ENCODE results near the gene ZFR.

Gene ZFR

DNA sequence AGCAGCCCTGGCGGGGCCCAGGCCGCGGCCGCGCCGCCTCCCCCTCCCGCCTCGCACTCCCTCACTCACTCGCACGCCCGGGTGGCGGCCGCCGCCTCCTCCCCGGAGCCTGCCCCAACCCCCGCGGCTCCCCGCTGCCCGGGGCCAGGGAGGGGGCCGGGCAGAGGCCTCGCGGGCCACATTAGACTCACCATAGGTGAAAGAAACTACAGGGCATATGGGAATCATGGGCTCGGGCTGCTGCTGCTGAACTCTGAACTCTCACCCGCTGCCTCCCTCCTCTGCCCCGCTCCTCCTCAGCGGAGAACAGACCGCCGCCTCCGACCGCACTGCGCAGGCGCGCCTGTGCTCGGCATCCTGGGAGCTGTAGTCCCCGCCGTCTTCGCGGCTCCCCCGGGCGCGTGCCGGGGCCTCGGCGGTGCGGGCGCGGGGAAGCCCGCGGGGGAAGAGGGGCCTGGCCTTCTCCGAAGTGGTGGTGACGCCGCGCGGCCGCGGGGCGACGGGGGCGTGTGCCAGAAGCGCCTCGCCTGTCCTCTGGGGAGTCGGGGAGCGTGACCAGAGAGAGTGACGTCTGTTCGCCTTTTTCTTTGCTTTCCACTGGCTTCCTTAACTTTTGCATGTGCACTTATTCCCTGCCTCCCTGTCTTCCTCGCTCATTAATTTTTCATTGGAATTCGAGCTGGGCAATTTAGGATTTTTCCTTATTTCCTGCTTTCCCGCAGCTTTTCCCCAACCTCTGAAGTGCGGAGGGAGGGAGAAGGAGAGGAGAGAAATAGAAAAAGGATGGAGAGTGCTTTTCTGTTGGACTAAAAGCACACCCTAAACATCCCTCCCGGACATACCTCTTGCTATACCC lies at the start of gene ZFR:
Gene ZFR, minus strand, starts transcription at position 310 of the 856 bp plus-strand sequence. Its CDS starts 82 bp downstream, at position 228.
- in situ Hi-C loops (cut with HindIII; ENCODE audit: low sequenced_read_pairs) = loop anchor here (5.0 kb wide), 1 partner anchor 163 kb away; no protein-coding TSS in a partner anchor

DNA sequence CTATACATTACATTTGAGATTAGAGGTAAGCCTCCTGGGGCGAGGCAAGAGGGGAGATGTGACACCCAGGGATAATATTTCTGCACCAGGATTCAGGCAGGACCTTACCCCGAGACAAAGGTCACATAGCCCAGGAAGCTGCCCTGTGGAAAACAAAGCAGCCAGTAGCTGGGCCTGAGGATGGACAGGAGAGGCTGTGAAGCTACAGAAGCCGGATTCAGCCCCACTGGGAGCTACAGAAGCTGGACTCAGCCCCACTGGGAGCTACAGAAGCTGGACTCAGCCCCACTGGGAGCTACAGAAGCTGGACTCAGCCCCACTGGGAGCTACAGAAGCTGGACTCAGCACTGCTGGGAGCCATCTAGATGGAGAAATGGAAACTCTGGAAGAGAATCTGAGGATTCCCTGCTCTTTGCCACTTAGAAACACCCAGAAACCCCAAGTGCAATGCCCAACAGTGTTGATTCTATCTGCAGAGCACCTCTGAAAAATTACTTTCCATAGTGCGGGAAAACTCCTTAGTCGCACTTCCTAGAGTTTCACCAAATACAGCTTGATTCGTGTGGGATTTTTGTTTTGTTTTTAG lies 46.5 kb upstream of the ZFR start:
- in situ Hi-C loops (cut with HindIII; ENCODE audit: low sequenced_read_pairs) = no loop called here

DNA sequence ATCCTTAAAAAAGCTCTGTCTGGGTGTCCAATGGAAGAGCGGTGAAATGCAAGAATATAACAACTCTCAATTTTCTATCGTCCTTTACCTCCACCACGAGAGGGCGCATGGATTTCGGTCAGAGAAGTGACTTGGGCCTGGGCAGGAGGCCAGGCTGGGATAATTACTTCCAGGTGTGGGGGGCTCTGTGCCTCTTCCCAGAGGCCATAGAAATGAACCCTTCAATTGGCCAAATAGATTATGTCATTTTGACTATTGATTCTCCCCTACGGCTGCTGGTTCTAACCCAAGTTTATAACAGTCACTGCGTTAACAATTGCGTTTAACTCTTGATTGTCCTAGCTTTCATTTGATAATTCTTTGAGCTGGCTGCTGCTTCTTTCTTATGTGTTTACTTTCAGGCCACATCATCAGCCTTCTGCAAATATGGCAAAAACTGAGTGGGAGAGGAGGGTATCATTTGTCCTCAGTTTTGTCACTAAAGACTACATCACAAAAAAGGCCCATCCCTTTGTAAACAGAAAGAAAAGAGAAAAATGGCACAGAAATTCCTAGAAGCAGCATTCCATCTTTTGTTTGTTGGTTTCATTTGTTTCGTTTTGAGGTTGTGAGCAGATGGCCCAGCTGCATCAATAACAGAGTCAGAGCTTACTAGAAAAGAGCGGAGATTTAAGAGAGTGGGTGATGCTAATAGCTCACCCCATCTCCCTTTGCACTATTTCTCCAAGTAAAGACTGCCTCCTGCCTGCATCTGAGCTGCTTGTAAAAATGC lies 45.4 kb upstream of the ZFR start:
- in situ Hi-C loops (cut with HindIII; ENCODE audit: low sequenced_read_pairs) = no loop called here

DNA sequence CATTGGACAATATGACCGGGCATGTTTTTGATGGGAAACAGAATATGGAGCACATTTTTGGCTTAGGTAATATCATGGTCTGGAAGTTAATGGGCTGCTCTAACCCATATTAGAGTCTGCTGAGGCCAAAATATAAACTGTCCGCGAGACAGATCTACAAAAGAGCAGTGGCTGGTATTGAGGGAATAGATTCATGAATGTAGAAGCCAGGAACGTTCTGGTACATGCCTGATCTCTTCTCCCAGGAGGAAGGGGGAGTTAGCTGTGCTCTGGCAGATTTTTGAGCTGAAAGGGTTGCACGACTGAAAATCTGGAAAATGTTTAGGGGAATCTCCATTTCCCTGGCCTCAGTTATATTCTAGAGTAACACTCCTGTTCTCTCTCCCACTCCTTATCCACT lies 42.9 kb upstream of the ZFR start:
- in situ Hi-C loops (cut with HindIII; ENCODE audit: low sequenced_read_pairs) = no loop called here

DNA sequence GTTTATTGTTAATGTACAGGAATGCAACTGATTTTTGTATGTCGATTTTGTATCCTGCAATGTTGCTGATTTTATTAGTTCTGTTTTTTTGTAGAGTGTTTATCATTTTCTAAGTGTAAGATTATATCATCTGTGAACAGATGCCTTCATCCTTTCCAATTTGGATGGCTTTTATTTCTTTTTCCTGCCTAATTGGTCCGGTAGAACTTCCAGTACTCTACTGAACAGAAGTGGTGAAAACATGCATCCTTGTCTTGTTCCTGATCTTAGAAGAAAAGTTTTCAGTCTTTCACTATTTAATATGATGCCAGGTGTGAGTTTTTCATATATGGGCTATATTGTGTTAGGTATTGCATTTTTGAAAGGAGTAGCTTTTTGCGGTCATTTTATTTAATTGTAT lies 42.5 kb upstream of the ZFR start:
- in situ Hi-C loops (cut with HindIII; ENCODE audit: low sequenced_read_pairs) = no loop called here

DNA sequence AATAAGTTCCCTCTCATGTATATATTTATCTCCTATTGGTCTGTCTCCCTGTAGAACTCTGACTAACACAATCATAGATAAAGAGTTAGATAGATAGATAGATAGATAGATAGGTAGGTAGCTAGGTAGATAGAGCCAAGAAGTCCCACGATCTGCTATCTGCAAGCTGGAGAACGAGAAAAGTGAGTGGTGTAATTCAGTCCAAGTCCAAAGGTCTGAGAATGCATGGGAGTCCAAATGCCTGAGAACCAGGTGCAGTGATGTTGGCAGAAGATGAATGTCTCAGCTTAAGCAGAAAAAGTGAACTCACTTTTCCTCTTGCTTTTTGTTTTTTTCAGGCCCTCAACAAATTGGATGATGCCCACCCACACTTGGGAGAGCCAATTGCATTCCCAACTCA lies 37.7 kb upstream of the ZFR start:
- in situ Hi-C loops (cut with HindIII; ENCODE audit: low sequenced_read_pairs) = no loop called here

DNA sequence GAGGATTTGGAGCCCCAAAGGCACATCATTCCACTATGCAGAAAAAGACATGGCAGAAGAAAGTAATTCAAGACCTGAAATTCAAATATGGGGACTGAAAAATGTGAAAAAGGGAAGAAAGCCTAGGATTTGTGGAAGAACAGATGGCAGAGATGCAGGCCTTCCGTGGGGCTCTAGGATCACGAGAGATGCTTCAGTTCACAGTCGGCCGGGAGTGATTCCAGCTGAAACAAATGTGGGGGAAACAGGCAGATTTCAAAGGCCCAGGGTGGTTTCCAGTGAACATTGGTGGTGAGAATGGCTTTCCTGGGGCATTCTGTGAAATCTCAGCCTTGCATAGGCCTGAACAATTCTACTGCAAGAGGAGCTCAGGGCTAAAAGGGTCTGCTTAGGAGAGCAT lies 34.6 kb upstream of the ZFR start:
- in situ Hi-C loops (cut with HindIII; ENCODE audit: low sequenced_read_pairs) = no loop called here

DNA sequence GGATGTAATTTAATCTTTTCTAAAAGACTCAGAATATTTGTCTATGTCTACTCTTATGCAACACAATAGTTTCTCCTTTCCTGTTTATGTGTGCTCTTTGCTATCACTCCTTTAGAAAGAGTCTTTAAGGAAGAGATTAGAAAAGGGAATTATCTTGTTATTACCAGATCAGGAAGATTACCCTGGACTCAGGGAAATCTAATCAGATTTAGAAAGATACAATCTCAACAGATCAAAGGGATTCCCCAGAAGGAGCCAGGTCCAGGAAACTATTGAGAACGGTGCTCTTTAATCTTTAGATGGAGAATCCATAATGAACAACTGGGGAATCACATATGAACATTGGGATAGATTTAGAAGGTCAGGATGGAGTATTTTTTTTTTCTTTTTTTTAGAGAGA lies 32.4 kb upstream of the ZFR start:
- in situ Hi-C loops (cut with HindIII; ENCODE audit: low sequenced_read_pairs) = no loop called here

DNA sequence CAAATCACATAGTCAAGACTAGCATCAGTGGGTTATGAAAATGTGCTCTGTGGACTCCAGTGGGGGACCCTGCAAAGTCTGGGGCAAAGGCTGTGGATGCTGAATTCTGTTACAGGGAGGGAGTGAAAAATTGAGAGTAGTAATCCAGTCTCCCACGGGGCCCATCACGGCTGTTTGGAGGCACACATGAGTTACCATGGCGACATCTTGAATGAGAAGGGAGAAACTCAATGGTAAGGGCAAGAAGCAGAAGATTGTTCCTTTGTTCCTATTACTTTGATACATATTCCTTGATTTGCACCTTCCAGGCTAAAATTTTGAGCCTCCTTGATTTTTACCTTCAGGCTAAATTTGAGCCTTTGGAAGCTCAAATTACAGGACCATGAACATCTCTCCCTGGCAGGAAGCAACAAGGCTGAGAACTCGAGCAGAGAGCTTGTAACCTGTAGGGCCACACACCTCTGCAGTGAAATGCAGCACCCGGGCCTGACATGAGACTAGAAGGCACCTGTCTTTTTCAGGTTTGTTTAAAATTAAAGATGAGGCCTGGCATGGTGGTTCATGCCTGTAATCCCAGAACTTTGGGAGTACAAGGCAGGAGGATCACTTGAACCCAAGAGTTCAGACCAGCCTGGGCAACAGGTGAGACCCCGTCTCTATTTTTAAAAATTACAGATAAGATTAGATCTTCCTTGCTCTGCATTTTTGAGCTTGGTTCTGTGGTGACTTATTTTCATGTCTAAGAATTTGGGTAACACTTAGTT lies 31.0 kb upstream of the ZFR start:
- in situ Hi-C loops (cut with HindIII; ENCODE audit: low sequenced_read_pairs) = no loop called here

DNA sequence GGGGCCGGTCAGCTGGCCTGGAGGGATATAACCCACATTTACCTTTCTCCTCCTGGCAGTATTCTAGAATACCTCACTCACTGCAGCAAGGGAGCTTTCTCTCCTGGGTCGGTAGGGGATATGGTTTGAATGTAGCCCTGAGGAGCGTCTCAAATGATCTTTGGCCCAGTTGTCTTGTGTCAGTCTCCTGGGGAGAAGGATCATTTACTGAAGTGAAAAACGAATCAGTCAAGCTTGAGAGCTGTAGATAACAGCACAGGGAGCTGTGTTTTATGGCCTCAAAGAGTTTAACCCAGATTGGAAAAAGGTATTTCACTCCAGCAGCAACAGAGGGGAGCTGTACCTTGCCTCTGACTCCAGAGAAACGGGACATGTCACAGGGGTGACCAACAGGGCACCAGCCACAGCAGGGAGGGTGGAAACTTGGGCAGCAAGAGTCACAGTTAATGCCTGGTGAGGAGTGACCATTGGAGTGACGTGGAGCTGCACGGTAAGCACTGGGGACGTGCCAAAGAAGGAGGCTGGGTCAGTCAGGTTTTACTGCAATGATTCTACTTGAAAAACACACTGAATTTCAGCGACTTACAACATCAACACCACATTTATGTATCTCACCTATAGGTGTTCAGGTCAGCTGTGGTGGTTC lies 29.8 kb upstream of the ZFR start:
- in situ Hi-C loops (cut with HindIII; ENCODE audit: low sequenced_read_pairs) = no loop called here

DNA sequence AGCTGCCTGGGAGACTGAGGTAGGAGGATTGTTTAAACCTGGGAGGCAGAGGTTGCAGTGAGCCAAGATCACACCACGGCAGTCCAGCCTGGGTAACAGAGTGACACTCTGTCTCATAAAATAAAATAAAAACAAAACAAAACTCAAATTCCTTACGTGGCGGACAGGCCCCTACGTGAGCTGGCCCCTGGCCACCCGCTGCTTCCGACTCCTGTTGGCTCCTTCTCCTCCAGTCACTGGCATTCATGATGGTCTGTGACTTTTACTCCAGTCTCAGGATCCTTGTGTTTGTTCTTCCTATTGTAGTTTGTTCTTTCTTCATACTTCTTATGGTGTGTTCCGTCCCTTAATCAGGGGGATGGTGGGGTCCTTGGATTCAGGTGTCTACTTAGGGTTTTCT lies 28.5 kb upstream of the ZFR start:
- in situ Hi-C loops (cut with HindIII; ENCODE audit: low sequenced_read_pairs) = no loop called here

DNA sequence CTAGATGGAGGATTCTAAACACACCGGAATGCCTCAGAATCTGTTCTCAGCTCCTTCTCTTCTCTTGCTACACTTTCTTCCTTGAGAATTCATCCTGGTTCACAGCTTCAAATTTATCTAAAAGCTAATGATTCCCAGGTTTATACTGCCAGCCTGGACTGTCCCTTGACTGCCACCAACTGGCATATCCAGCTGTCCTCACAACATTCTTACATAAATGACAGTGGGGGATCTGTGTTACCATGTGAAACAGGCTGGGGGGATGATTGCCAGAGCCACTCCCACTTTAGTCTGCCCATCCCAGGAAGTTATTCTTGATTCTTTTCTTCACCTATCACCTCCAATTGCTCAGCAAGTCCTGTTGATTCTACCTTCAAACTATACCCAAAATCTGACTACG lies 27.2 kb upstream of the ZFR start:
- in situ Hi-C loops (cut with HindIII; ENCODE audit: low sequenced_read_pairs) = no loop called here

DNA sequence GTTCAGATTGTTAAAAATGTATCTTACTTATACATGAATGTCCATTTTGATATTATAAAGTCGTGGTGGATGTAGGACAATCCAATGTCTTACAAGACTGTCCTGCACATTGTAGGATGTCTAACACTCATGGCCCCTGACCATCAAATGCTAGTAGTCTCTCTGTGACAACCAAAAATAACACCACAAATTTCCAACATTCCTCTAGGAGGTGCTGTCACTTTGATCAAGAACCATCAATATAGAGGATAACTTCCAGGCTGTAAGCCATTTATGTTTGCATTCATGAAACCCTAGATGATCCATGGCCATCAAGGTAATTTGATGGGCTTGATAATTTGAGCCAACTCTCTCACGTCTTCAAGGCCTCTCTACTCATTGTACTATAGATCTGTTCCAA lies 20.5 kb upstream of the ZFR start:
- in situ Hi-C loops (cut with HindIII; ENCODE audit: low sequenced_read_pairs) = no loop called here

DNA sequence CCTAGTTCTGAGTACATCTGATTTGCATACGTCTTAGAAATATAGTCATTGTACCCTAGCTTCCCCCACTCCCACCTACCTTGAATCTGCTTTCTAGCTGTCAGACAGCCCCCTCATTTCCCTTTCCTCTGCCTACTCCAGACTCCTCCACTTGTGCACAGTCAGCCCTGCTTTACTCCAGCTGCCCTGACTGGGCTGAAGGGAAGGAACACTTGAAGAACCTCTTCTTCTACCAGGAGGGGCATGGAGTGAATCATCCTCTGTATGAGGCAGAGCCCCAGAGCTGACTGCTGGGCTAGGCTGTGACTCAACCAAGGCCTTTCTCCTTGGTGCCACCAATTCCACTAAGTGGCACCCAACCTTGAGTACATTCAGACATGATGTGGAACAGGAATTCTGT lies 18.1 kb upstream of the ZFR start:
- in situ Hi-C loops (cut with HindIII; ENCODE audit: low sequenced_read_pairs) = no loop called here

DNA sequence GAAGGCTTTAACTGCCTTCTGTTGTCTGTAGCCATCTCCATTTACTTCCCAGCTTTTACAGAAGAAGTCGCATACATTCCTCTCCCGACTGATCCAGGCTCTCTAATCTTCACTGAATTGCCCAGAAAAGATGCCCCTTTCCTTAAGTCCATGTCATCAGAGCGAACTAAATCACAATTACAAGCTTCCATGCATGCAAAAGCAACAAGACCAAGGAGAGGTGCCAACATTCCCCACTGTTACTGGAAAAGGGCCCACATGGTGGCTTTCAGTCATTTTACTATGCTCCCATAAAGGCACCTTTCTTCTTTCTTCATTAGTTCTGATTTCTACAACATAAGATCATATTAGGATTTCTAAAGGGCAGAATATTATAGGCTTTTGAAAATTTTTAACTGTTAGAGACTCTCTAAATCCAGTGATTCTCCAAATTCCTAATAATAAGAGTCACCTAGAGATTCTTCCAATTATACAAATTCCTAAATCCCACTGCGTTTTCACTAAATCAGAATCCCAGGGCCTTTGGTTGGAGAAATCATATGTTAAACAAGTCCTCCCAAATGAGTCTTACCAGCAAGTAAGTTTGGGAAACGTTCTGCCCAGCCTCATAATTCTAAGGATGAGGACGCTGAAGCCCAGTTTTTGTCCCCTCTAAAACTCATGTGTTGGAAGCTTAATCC lies 17.0 kb upstream of the ZFR start:
- in situ Hi-C loops (cut with HindIII; ENCODE audit: low sequenced_read_pairs) = no loop called here

DNA sequence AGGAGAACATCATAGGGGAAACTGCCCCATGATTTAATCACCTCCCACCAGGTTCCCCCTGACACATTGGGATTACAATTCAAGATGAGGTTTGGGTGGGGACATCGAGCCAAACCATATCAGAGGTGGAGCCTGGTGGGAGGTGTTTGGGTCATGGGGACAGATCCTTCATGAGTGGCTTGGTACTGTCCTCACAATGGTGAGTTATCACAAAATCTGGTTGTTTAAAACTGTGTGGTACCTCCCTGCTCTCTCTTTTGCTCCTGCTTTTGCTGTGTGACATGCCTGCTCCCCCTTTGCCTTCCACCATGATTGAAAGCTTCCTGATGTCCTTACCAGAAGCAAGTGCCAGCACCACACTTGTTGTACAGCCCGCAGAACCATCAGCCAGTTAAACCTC lies 16.2 kb upstream of the ZFR start:
- in situ Hi-C loops (cut with HindIII; ENCODE audit: low sequenced_read_pairs) = no loop called here

DNA sequence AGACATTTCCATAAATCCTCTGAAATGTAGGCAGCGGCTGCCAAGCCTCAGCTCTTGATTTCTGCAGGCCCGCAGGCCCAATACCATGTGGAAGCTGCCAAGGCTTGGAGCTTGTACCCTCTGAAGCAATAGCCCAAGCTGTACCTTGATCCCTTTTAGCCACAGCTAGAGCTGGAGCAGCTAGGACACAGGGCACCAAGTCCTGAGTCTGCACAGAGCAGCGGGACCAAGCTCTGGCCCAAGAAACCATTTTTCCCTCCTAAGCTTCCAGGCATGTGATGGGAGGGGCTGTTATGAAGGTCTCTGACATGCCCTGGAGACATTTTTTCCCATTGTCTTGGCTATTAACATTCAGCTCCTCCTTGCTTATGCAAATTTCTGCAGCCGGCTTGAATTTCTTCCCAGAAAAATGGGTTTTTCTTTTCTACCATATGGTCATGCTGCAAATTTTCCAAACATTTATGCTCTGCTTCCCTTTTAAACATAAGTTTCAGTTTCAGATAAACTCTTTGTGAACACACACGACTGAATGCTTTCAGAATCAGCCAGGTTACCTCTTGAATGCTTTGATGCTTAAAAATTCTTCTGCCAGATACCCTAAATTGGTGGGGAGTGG lies 14.4 kb upstream of the ZFR start:
- in situ Hi-C loops (cut with HindIII; ENCODE audit: low sequenced_read_pairs) = loop anchor here (5.0 kb wide), 1 partner anchor 82 kb away; no protein-coding TSS in a partner anchor

DNA sequence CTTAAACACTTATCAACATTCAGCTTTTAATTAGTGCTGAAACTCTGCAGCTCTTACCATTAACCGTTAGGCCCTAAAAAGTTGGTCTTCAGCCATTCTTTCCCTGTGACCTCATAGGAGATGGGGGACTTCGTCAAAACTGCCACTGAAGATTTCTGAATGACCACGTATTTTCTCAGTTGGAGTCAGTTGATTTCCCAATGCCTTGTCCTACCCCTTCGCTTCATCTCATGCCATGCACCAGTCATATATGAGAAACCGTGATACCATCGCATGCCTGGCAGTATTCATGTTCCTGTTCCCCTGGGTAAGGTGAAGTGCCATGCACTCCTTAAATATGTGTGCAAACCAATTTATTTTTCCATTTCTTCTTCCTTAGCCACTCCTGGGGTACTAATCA lies 10.8 kb upstream of the ZFR start:
- in situ Hi-C loops (cut with HindIII; ENCODE audit: low sequenced_read_pairs) = loop anchor here (5.0 kb wide), 1 partner anchor 78 kb away; no protein-coding TSS in a partner anchor

DNA sequence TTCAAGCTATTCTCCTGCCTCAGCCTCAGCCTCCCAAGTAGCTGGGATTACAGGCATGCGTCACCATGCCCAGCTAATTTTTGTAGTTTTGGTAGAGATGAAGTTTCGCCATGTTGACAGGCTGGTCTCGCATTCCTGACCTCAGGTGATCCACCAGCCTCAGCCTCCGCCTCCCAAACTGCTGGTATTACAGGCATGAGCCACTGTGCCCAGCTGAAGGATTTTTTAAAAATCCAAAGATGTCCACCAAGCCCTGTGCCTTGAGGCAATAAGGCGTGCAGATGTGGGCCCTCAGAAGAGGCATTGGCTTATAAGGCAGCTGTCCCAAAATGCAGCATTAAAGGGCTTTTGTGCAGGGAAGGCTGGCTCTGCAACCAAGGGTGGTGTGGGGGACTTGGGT lies 10.3 kb upstream of the ZFR start:
- in situ Hi-C loops (cut with HindIII; ENCODE audit: low sequenced_read_pairs) = loop anchor here (5.0 kb wide), 1 partner anchor 78 kb away; no protein-coding TSS in a partner anchor

All from endothelial cell of hepatic sinusoid (primary cell).